H1 (cell line): ENCODE results near the gene JMJD1C. TPM values are rescaled to one million over a fixed set of nuclear protein-coding genes. Genes with fewer than 3 reads are reported as not detected.

Experiments used
- CTCF ChIA-PET: fragments of 300-600 bp; sonication (Branson Sonifier 250); formaldehyde crosslinking; loops from one replicate; lab custom pipeline; 2021; ENCODE audit not compliant: partially characterized antibody; lab: Charles Lee
- POLR2A ChIA-PET: fragments of 300-600 bp; sonication (Branson Sonifier 250); formaldehyde crosslinking; loops from one replicate; lab custom pipeline; 2021; ENCODE audit warnings: inconsistent platforms; ENCODE audit not compliant: partially characterized antibody; lab: Charles Lee
- DNase-seq, 2 experiments: peaks; one replicate each; pipeline versions ENCODE4 v3.0.0 to v3.0.0-alpha.2; 2010 to 2022; ENCODE audit warnings: low spot score in 2 of 2, low read depth in 1 of 2, mixed read lengths in 1 of 2
- FAIRE-seq: peaks from 2 replicates; lab custom pipeline; 2011; peaks lifted over from hg19 to GRCh38; lab: Jason Lieb, UNC
- H2AFZ ChIP-seq: 2 replicates; pipeline ENCODE4 v1.8.1; 2012; ENCODE audit warnings: low read length, inconsistent platforms
- H2AK5ac ChIP-seq: 2 replicates; pipeline ENCODE4 v1.6.1; 2013; ENCODE audit warnings: low read depth, low read length
- H2BK120ac ChIP-seq: replicated peaks from 2 replicates; pipeline ENCODE3; 2013; ENCODE audit warnings: low read depth, low read length, inconsistent platforms
- H2BK12ac ChIP-seq: 2 replicates; pipeline ENCODE4 v1.6.1; 2013; ENCODE audit warnings: low read depth, low read length
- H2BK15ac ChIP-seq: 2 replicates; pipeline ENCODE4 v1.6.1; 2013; ENCODE audit warnings: low read length
- H2BK20ac ChIP-seq: 2 replicates; pipeline ENCODE4 v1.6.1; 2013; ENCODE audit warnings: low read length
- H2BK5ac ChIP-seq: 2 replicates; pipeline ENCODE4 v1.6.1; 2013; ENCODE audit warnings: low read depth, low read length
- H3K14ac ChIP-seq: 2 replicates; pipeline ENCODE4 v1.6.1; 2013; ENCODE audit warnings: inconsistent platforms; ENCODE audit not compliant: insufficient read length
- H3K18ac ChIP-seq: 2 replicates; pipeline ENCODE4 v1.6.1; 2013; ENCODE audit warnings: low read length; ENCODE audit errors: extremely low read depth
- H3K23ac ChIP-seq: 2 replicates; pipeline ENCODE4 v1.6.1; 2013; ENCODE audit warnings: inconsistent platforms; ENCODE audit not compliant: insufficient read length
- H3K23me2 ChIP-seq: 2 replicates; pipeline ENCODE4 v1.6.1; 2013; ENCODE audit warnings: low read depth, low read length
- H3K27ac ChIP-seq: 2 replicates; pipeline ENCODE4 v1.6.1; 2011; ENCODE audit warnings: low read depth, low read length, inconsistent platforms
- H3K27me3 ChIP-seq, 4 experiments: replicated peaks in 1 of 4; 1 replicate in 1 of 4; 2 replicates in 3 of 4; pipeline versions ENCODE4 v1.6.1 to v1.8.1; 2011 to 2013; ENCODE audit warnings: low read length in 3 of 4, mild to moderate bottlenecking in 3 of 4, inconsistent platforms in 2 of 4, mixed read lengths in 2 of 4, moderate library complexity in 1 of 4; ENCODE audit not compliant: control insufficient read depth in 3 of 4, insufficient read depth in 3 of 4; ENCODE audit errors: extremely low read depth in 1 of 4
- H3K36me3 ChIP-seq, 4 experiments: 2 replicates each; pipeline versions ENCODE4 v1.6.1 to v1.8.1; 2011 to 2013; ENCODE audit warnings: mild to moderate bottlenecking in 4 of 4, low read length in 3 of 4, moderate library complexity in 2 of 4, control low read depth in 1 of 4, inconsistent platforms in 1 of 4; ENCODE audit not compliant: insufficient read depth in 4 of 4, control insufficient read depth in 2 of 4
- H3K4ac ChIP-seq: replicated peaks from 2 replicates; pipeline ENCODE3; 2013; ENCODE audit warnings: low read length, low read depth, mixed read lengths, inconsistent platforms; ENCODE audit not compliant: insufficient read length
- H3K4me1 ChIP-seq, 4 experiments: replicated peaks in 1 of 4; 1 replicate in 1 of 4; 2 replicates in 3 of 4; pipeline versions ENCODE4 v1.6.1 to v1.8.1; 2011 to 2013; ENCODE audit warnings: low read length in 3 of 4, inconsistent platforms in 2 of 4, mixed read lengths in 1 of 4; ENCODE audit not compliant: insufficient read depth in 4 of 4, control insufficient read depth in 3 of 4
- H3K4me2 ChIP-seq, 2 experiments: 2 replicates each; pipeline versions ENCODE4 v1.6.1 to v1.8.1; 2011 to 2013; ENCODE audit warnings: low read depth in 2 of 2, low read length in 2 of 2, control low read depth in 1 of 2, inconsistent platforms in 1 of 2, mild to moderate bottlenecking in 1 of 2; ENCODE audit not compliant: insufficient read depth in 1 of 2
- H3K4me3 ChIP-seq, 4 experiments: fragments of 200-600, 300-600 bp in 1 of 4; sonication (generic), shearing (Covaris generic), sonication (Bioruptor Twin) in 1 of 4; 2 replicates each; pipeline versions ENCODE4 v1.5.1 to v1.8.1; 2011 to 2016; ENCODE audit warnings: low read length in 4 of 4, low read depth in 3 of 4, control low read depth in 2 of 4, inconsistent platforms in 2 of 4, mild to moderate bottlenecking in 2 of 4, mixed read lengths in 1 of 4, moderate library complexity in 1 of 4; ENCODE audit not compliant: insufficient read depth in 2 of 4; ENCODE audit errors: extremely low read depth in 1 of 4
- H3K56ac ChIP-seq: replicated peaks from 2 replicates; pipeline ENCODE3; 2013; ENCODE audit warnings: low read depth, mild to moderate bottlenecking, mixed read lengths, low read length, inconsistent platforms; ENCODE audit not compliant: insufficient read length
- H3K79me1 ChIP-seq: 2 replicates; pipeline ENCODE4 v1.6.1; 2013; ENCODE audit warnings: low read depth, low read length, control low read depth
- H3K79me2 ChIP-seq, 2 experiments: 2 replicates each; pipeline versions ENCODE4 v1.6.1 to v1.8.1; 2012 to 2013; ENCODE audit warnings: low read length in 2 of 2, mild to moderate bottlenecking in 2 of 2, inconsistent platforms in 1 of 2; ENCODE audit not compliant: insufficient read depth in 2 of 2, control insufficient read depth in 1 of 2
- H3K9ac ChIP-seq, 4 experiments: replicated peaks in 1 of 4; 1 replicate in 1 of 4; 2 replicates in 3 of 4; pipeline versions ENCODE4 v1.6.1 to v1.8.1; 2011 to 2013; ENCODE audit warnings: low read depth in 3 of 4, low read length in 3 of 4, control low read depth in 2 of 4, mild to moderate bottlenecking in 2 of 4, moderate library complexity in 2 of 4, inconsistent platforms in 1 of 4; ENCODE audit errors: extremely low read depth in 1 of 4
- H3K9me3 ChIP-seq, 2 experiments: 2 replicates each; pipeline versions ENCODE4 v1.6.1 to v1.8.1; 2012 to 2013; ENCODE audit warnings: mild to moderate bottlenecking in 2 of 2, moderate library complexity in 2 of 2, control low read depth in 1 of 2, inconsistent platforms in 1 of 2, low read depth in 1 of 2, low read length in 1 of 2, mixed read lengths in 1 of 2; ENCODE audit not compliant: insufficient read depth in 2 of 2
- H4K20me1 ChIP-seq, 2 experiments: replicated peaks in 1 of 2; 2 replicates each; pipeline versions ENCODE3 to v1.8.1; 2011 to 2013; ENCODE audit warnings: inconsistent platforms in 2 of 2, low read length in 2 of 2, mild to moderate bottlenecking in 1 of 2; ENCODE audit not compliant: insufficient read depth in 2 of 2, control insufficient read depth in 1 of 2
- H4K5ac ChIP-seq: 2 replicates; pipeline ENCODE4 v1.6.1; 2013; ENCODE audit warnings: low read length, low read depth, mixed read lengths, inconsistent platforms; ENCODE audit not compliant: insufficient read length
- H4K8ac ChIP-seq: 2 replicates; pipeline ENCODE4 v1.8.0; 2013; ENCODE audit warnings: mild to moderate bottlenecking, moderate library complexity, low read length, inconsistent platforms; ENCODE audit not compliant: insufficient read depth; ENCODE audit errors: extremely low read depth
- H4K91ac ChIP-seq: replicated peaks from 2 replicates; pipeline ENCODE3; 2013; ENCODE audit warnings: low read length, mixed read lengths, inconsistent platforms; ENCODE audit not compliant: insufficient read length
- ASH2L ChIP-seq: fragments of 200-600, 300-600 bp; sonication (generic); IDR thresholded peaks from one replicate; pipeline ENCODE4 v1.7.1; 2017; ENCODE audit warnings: low read length
- CBX5 ChIP-seq: fragments of 300-800, 300-1000 bp; sonication (generic); IDR thresholded peaks from 2 replicates; pipeline ENCODE4 v1.7.1; 2016; ENCODE audit warnings: antibody characterized with exemption, low read length, low read depth
- CREB1 ChIP-seq: IDR thresholded peaks from 2 replicates; pipeline ENCODE4 v1.6.1; 2012; ENCODE audit warnings: inconsistent platforms
- EGR1 ChIP-seq: IDR thresholded peaks from 2 replicates; pipeline ENCODE4 v1.6.1; 2011; ENCODE audit warnings: low read depth, low read length, borderline replicate concordance
- KDM5A ChIP-seq: fragments of 200-600 bp; IDR thresholded peaks from 2 replicates; pipeline ENCODE4 v1.7.1; 2012; ENCODE audit warnings: mild to moderate bottlenecking, low read length, inconsistent platforms, mixed read lengths
- USF2 ChIP-seq: IDR thresholded peaks from 2 replicates; pipeline ENCODE4 v1.6.1; 2011; ENCODE audit warnings: low read length, improper control_type of control experiment
- polyA plus RNA-seq, 7 experiments: library from polyadenylated mRNA; depleted of rRNA in 3 of 7; stranded (reverse) in 5 of 7; unstranded in 2 of 7; fragments of >200 nt in 5 of 7; fragments of 200-250 nt in 2 of 7; gene quantifications; 1 replicate in 5 of 7; 2 replicates in 1 of 7; 4 replicates in 1 of 7; pipeline versions ENCODE4 v1.2.1 to v1.2.3, GENCODE V29; 2011 to 2013; ENCODE audit warnings: missing spikeins in 2 of 7, mixed read lengths in 2 of 7
- total RNA-seq: library from RNA; stranded (reverse); fragmentation: NEBNext Ultra II Directional; extraction: Animal tissue kit (Norgen Biotek cat#: 25700); gene quantifications from 2 replicates; pipeline ENCODE4 v1.2.1, GENCODE V29; 2021

JMJD1C gene
- total and polyA plus RNA-seq, 2 of the 8 experiments (the other 6 are each of a cell fraction or from before 2014, with no cell fraction given): 54.5 to 210 TPM

GRCh38 chr10:63264617-63265221 is 201.1 kb downstream of the JMJD1C start:
- peaks cover 0 to 32% (median 8%) of the 10 kb centered on the region in 4 experiments; a peak in 6 of 8 replicates for H3K36me3 ChIP-seq
- ChIA-PET POLR2A (interaction anchor here (0.7 to 1.4 kb wide), 6 partner anchors 12 to 365 kb away, joined by 3 to 8 read pairs (median 4); no protein-coding TSS in a partner anchor), CTCF (interaction anchor here (0.8 kb wide), 1 partner anchor 10 kb away, joined by 3 read pairs; no protein-coding TSS in a partner anchor)
- H3K18ac ChIP-seq: no peak overlapping the region
- H4K8ac ChIP-seq: no peak overlapping the region
- H2AFZ ChIP-seq: no peak overlapping the region
- H4K91ac ChIP-seq: no peak overlapping the region
- no peak overlapping the region for H3K27ac ChIP-seq
- no peak for TF ChIP-seq EGR1
- TF ChIP-seq ASH2L: no peak
- no peak for TF ChIP-seq CREB1
- no peak for TF ChIP-seq USF2
- no peak for TF ChIP-seq CBX5
- no peak for TF ChIP-seq KDM5A
- DNase-seq (no peak), FAIRE-seq (no peak)
- H3K23ac ChIP-seq: no peak overlapping the region
- H2BK20ac ChIP-seq: no peak overlapping the region
- H3K4me1 ChIP-seq: no peaks in the 10 kb centered on the region; a peak in 1 of 7 replicates
- H3K27me3 ChIP-seq: no peaks in the 10 kb centered on the region
- H3K79me1 ChIP-seq: no peaks in the 10 kb centered on the region
- H4K5ac ChIP-seq: peak overlapping the region; percentile 93
- H3K23me2 ChIP-seq: no peaks in the 10 kb centered on the region
- H3K9ac ChIP-seq: no peak overlapping the region
- no peak overlapping the region for H2BK15ac ChIP-seq
- no peak overlapping the region for H2AK5ac ChIP-seq
- peak overlapping the region; percentile 78 to 96 (median 82) for H3K4me3 ChIP-seq
- no peak overlapping the region for H3K14ac ChIP-seq
- no peak overlapping the region for H2BK12ac ChIP-seq
- no peak overlapping the region for H2BK5ac ChIP-seq
- H3K79me2 ChIP-seq: peaks cover 24 to 100% of the 10 kb centered on the region in 2 experiments; a peak in 3 of 4 replicates
- H4K20me1 ChIP-seq: peaks cover 1 to 12% of the 10 kb centered on the region in 2 experiments
- no peak overlapping the region for H3K4ac ChIP-seq
- peak overlapping the region; percentile 52 to 53; a peak in 3 of 4 replicates for H3K4me2 ChIP-seq
- no peaks in the 10 kb centered on the region for H3K9me3 ChIP-seq
- H3K56ac ChIP-seq: no peak overlapping the region
- H2BK120ac ChIP-seq: no peak overlapping the region
